CD4-positive, alpha-beta T cell treated with Interleukin-10 for 1 hour (primary cell): Measurements from ENCODE around the gene ZNF536.
"Not testable (repeated sequence)": the region's sequence is repeated elsewhere in the genome, so short reads cannot be mapped to it uniquely, and the experiment has no call there.

Experiments used
- DNase-seq: peaks from one replicate; pipeline ENCODE4 v3.0.0-alpha.2; 2020

Gene ZNF536

GRCh38 chr19:30490760-30491159 lies 118.6 kb downstream of the ZNF536 start:
- DNase-seq, result no peak

GRCh38 chr19:30492586-30493270 lies 120.5 kb downstream of the ZNF536 start:
- DNase-seq, result no peak

DNA sequence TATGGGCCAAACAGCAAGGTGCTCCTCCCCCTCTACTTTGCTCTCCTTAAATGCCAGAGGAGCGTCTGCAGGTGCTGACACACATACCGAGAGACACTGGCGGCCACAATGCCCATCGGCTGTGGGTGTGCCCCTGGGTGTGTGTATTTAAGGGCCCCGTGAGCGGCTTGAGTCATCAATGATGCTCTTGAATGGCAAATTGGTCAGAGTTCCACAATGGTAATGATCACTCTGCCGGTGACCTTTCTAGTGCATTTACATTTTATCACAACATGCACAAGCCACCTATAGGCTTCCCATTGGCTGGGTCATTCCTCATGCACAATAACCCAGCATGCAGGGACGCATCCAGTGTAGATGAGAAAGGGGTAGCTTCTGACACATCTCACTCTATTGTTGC lies 124.8 kb downstream of the ZNF536 start:
- DNase-seq, result no peak

DNA sequence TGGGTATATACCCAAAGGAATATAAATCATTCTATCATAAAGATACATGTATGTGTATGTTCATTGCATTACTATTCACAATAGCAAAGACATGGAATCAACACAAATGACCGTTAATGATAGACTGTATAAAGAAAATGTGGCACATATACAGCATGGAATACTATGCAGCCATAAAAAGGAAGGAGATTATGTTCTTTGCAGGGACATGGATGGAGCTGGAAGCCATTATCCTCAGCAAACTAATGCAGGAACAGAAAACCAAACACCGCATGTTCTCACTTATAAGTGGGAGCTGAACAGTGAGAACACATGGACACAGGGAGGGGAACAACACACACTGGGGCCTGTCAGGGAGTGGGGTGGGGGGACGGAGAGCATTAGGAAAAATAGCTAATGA lies 125.9 kb downstream of the ZNF536 start:
- not testable (repeated sequence) for DNase-seq

DNA sequence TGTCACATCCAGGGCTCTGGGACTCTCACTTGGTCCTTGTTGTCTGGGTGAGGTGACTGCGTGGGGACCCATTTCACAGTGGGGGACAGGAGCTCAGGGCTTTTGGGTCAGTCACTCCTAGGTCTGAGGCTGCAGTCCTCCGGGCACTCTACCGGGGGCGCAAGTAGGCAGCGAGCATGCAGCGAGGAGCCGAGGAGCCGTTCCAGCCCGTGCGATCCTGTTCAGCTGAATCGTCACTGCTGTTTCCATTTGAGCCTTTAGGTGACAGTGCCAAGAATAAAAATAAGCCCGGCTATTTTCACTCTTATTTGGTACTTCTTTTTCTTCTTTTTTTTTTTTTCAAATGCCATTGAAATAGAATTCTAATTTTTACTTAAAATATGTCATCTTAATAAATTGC lies 126.5 kb downstream of the ZNF536 start:
- DNase-seq, result no peak

DNA sequence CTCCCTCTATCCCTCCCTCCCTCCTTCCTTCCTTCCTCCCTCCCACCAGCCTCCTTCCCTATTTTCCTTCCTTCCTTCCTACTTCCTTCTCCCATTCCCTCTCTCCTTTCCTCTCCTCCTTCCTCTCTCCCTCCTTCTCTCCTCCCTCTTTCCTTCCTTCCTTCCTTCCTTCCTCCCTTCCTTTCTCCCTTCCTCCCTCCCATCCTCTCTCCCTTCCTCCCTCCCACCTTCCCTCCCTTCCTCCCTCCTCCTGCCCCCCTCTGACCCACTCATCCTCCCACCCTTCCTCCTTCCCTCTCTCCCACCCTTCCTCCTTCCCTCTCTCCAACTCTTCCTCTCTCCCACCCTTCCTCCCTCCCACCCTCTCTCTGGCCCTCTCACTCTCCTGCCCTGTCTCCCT lies 132.1 kb downstream of the ZNF536 start:
- DNase-seq, result no peak

GRCh38 chr19:30512176-30513081 lies 140.2 kb downstream of the ZNF536 start:
- no peak for DNase-seq

GRCh38 chr19:30513082-30513411 lies 140.9 kb downstream of the ZNF536 start:
- no peak for DNase-seq

- no peak for DNase-seq
Observed at GRCh38 chr19:30516111-30516510, 143.9 kb downstream of the ZNF536 start.

GRCh38 chr19:30516531-30516930 lies 144.3 kb downstream of the ZNF536 start:
- DNase-seq, result no peak

GRCh38 chr19:30518965-30519606 lies 146.9 kb downstream of the ZNF536 start:
- DNase-seq, result no peak

- no peak for DNase-seq
Observed at GRCh38 chr19:30519607-30520205, 147.5 kb downstream of the ZNF536 start.

DNA sequence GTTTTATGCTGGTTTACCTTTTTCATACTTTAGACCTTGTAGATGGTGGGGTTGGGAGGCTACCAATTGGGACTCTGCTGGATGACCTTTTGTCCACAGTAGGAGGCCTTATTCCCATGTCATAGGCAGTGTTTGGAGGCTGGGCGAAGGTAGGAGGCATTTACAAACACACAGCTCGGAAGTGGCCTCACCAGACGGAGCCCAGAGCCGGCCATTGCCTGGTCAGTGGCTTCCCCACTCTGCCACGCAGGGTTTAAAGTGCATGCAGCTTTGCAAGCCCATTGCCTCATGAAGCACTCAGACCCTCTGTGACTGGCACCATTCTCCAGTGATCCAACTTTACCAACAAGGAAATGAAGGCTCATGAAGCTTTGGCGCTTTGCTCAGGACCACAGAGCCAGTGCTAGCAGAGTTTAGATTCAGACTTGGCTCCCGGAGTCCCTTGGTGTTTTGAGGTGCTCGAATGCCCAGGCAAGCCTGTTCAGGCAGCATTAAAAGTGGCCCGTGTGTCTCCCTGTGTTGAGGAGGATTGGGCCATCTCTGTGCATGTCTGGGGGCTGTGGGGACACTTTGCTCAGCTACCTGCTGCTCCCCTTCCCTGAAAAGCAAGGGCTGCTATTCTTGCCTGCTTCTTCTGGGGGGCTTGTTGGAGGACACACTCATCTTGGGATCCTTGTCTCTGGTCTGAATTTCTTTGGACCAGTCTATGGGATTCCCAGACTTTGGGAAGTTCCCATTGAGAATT lies 148.7 kb downstream of the ZNF536 start:
- DNase-seq, result no peak

- DNase-seq, result no peak
Observed at GRCh38 chr19:30521937-30522336, 149.8 kb downstream of the ZNF536 start.

GRCh38 chr19:30522341-30522740 lies 150.2 kb downstream of the ZNF536 start:
- DNase-seq, result no peak

- no peak for DNase-seq
Observed at GRCh38 chr19:30523791-30524190, 151.6 kb downstream of the ZNF536 start.

DNA sequence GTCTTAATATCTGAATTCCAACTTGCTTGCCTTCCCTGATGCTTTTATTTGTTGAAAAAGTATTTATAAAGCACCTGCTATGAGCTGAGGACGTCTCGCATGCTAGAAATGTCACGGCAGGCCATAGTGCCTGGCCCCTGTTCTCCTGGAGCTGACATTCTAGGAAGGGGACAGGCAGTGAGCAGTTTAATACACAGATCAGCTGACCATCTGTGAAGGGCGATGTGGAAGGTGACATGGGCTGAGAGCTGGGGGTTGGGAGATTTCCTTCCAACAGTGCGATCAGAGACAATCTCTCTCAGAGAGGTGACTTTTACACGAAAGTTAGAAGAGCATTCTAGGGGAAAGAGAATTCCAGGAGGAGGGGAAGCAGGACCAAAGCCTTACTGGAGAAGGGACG lies 153.2 kb downstream of the ZNF536 start:
- DNase-seq, result no peak

- no peak for DNase-seq
Observed at GRCh38 chr19:30528919-30529318, 156.7 kb downstream of the ZNF536 start.

DNA sequence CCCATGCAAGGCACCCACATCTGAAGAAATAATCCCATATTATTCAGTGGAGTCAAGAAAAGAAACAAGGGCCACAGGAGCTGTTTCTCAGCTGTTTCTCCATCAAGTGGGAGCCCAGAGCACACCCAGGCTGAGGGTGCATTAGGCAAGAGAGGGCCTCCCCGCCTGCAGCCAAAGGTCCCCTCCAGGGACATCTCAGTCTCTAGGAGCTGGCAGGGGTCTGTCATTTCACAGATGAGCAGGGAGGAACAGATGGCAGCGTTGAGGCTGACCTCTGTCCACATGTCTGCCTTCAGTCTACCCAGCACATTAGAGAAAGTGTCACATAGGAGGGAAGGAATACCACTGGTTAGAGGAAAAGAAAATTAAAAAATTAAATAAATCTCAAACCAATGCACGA lies 157.7 kb downstream of the ZNF536 start:
- DNase-seq, result no peak

- no peak for DNase-seq
Observed at GRCh38 chr19:30530751-30531150, 158.6 kb downstream of the ZNF536 start.

DNA sequence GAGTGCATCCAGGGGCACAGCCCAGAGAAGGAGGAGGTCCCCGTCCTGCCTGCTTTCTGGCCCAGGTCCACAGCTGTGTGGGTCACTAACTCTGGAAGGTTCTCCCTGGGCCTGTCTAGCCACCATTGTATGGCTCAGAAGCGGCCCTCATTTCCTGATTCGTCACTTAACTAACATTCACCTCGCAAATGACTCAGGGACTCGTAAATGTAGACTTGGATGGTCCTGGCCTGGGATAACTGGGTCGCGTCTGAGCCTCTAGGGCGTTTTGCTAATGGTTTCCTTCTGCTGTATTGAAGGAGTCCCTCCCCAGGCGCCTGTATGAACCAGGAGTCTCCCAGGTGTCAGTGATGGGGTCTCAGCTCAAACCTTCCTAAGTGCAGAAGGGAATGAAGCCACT lies 162.8 kb downstream of the ZNF536 start:
- DNase-seq, result no peak

DNA sequence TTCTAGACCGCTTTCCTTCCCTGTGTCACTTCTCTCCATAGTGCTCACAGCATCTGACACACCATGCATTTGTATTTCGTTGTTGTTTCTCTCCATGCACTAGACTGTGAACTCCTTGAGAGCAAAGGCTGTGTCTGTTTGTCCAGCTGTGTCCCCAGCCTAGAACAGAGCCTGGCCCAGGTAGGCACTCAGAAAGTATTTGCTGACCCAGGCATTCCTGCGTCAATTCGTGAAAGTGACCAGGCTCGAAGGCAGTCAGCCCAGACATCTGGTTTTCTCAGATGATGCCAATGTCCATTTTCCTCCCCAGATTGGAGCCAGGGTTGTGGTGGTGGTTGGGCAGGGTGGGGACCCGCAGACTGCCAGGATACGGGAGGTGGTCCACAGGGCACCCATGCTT lies 164.8 kb downstream of the ZNF536 start:
- DNase-seq, result no peak

DNA sequence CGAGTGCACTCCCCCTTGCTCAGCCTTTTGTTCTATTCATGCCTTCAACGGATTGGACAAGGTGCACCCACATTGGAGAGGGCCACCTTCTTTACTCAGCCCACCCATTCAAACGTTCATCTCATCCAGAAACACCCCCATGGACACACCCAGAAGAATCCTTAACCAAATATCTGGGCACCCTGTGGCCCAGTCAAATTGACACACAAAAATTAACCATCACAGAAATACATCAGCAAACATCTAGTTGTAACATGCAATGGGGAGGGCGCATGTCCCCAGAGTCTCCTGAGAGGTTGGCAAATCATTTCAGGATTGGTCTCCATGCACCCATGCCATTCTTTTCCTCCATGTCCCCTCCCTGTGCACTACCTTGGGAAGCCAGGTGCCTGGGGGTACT lies 167.1 kb downstream of the ZNF536 start:
- DNase-seq, result no peak
